Hepatocyte (in vitro differentiated cells): ENCODE measurements around the gene GNAO1. TPM values are rescaled to one million over a fixed set of nuclear protein-coding genes. Genes with fewer than 3 reads are reported as not detected.

Experiments used
- DNase-seq: peaks from one replicate; pipeline ENCODE4 v3.0.0-alpha.2; 2016; ENCODE audit warnings: low spot score
- H2AFZ ChIP-seq: fragments of 200-600 bp; sonication (generic); 2 replicates; pipeline ENCODE4 v1.6.0; 2016; ENCODE audit warnings: antibody characterized with exemption, mild to moderate bottlenecking
- H3K27ac ChIP-seq: fragments of 200-600 bp; sonication (generic); 2 replicates; pipeline ENCODE4 v1.5.1; 2016; ENCODE audit warnings: mild to moderate bottlenecking
- H3K27me3 ChIP-seq: fragments of 200-600 bp; sonication (generic); 2 replicates; pipeline ENCODE4 v1.6.1; 2016
- H3K36me3 ChIP-seq: fragments of 200-600 bp; sonication (generic); replicated peaks from 2 replicates; pipeline ENCODE4 v1.5.1; 2016; ENCODE audit warnings: low read depth; ENCODE audit not compliant: insufficient read depth
- H3K4me1 ChIP-seq: fragments of 200-600 bp; sonication (generic); 2 replicates; pipeline ENCODE4 v1.5.1; 2016; ENCODE audit warnings: mild to moderate bottlenecking, moderate library complexity; ENCODE audit not compliant: insufficient read depth
- H3K4me2 ChIP-seq: fragments of 200-600 bp; sonication (generic); 2 replicates; pipeline ENCODE4 v1.6.0; 2016
- H3K4me3 ChIP-seq: fragments of 200-600 bp; sonication (generic); 2 replicates; pipeline ENCODE4 v1.5.1; 2016; ENCODE audit warnings: mild to moderate bottlenecking
- H3K79me2 ChIP-seq: fragments of 200-600 bp; sonication (generic); 2 replicates; pipeline ENCODE4 v1.6.0; 2017; ENCODE audit warnings: mild to moderate bottlenecking
- H3K9me2 ChIP-seq: fragments of 200-600 bp; sonication (generic); replicated peaks from 2 replicates; pipeline ENCODE4 v1.6.0; 2017; ENCODE audit warnings: mild to moderate bottlenecking; ENCODE audit not compliant: insufficient read depth
- H3K9me3 ChIP-seq: fragments of 200-600 bp; sonication (generic); 2 replicates; pipeline ENCODE4 v1.5.1; 2016; ENCODE audit warnings: low read depth, mild to moderate bottlenecking
- H4K20me1 ChIP-seq: fragments of 200-600 bp; sonication (generic); 2 replicates; pipeline ENCODE4 v1.6.0; 2016; ENCODE audit warnings: mild to moderate bottlenecking; ENCODE audit not compliant: insufficient read depth, poor library complexity, severe bottlenecking
- EZH2 ChIP-seq: fragments of 200-600 bp; sonication (generic); IDR thresholded peaks from 2 replicates; pipeline ENCODE4 v1.6.1; 2016; ENCODE audit warnings: antibody characterized with exemption, mild to moderate bottlenecking, borderline replicate concordance
- EZH2phosphoT487 ChIP-seq: fragments of 200-600 bp; sonication (generic); IDR thresholded peaks from one replicate; pipeline ENCODE4 v1.6.1; 2018; ENCODE audit warnings: antibody characterized with exemption, mild to moderate bottlenecking, low read depth, moderate library complexity; ENCODE audit not compliant: unreplicated experiment, severe bottlenecking
- WGBS: methylation state at CpG from one replicate; pipeline ENCODE4 v1.1.6; 2016; ENCODE audit warnings: low lambda C conversion rate; ENCODE audit errors: missing lambda C conversion rate; 5-methylcytosine and 5-hydroxymethylcytosine counted together
- polyA plus RNA-seq: library from polyadenylated mRNA; unstranded; fragments of >200 nt; fragmentation: Nextera tagmentation; extraction: Ambion mirVana; gene quantifications from 2 replicates; pipeline ENCODE4 v1.2.1, GENCODE V29; 2016
- total RNA-seq: library from RNA; depleted of rRNA; stranded (reverse); fragments of >200 nt; gene quantifications from 2 replicates; pipeline ENCODE4 v1.2.3, GENCODE V29; 2014
- TF ChIP-seq, protein P1 (sequence below): fragments of 200-600 bp; sonication (generic); IDR thresholded peaks from 2 replicates; pipeline ENCODE4 v1.5.1; 2016; ENCODE audit warnings: antibody characterized with exemption, mild to moderate bottlenecking; ENCODE audit not compliant: poor library complexity

GNAO1 gene
- total and polyA plus RNA-seq, 2 experiments from 2014 or later = 0.77 to 2.2 TPM

DNA sequence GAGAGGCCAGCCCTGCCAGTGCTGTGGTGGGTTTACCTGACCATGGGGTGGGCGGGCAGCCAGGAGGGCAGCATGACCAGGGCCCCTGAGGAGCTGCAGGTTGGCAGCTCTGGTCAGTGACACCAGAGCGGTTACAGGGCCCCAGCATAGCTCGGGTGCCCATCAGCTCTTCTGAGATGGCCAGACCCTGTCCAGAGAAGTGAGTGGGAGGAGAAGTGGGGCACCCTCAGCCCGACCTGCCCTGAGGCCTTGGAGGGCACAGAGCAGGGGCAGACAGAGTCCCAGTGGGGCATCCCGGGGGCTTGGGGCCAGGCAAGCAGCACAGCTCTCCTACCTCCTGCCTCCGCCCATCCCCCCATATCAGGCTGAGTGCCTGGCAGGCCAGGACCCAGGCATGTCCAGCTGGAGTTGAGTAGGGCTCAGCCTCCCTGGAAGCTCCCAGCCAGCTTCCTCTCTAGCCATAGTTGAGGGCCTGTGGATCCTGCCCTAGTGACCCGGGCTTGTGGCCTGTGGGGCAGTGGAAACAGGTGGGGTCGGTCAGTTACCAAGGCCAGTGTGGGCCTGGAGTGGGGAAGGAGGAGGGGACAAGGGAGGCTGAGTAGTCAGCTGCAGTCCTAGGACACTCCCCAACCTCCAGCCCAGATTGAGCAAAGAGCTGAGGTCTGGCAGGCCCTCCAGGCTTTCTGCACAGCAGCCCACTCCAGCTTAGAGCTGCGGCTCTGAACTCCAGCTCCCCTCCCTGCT, 150.5 kb downstream of the GNAO1 start:
- Histone ChIP-seq H3K4me3 (no peak overlapping the region), H3K9me2 (no peaks in the 10 kb centered on the region), H3K4me1 (no peaks in the 10 kb centered on the region), H3K36me3 (no peaks in the 10 kb centered on the region), H4K20me1 (no peaks in the 10 kb centered on the region), H3K9me3 (no peaks in the 10 kb centered on the region), H2AFZ (no peak overlapping the region), H3K4me2 (no peak overlapping the region), H3K27ac (no peak overlapping the region), H3K79me2 (no peaks in the 10 kb centered on the region), H3K27me3 (no peaks in the 10 kb centered on the region)
- 71% methylated on average over 9 of the region's 9 CpGs for WGBS
- DNase-seq = no peak
- TF ChIP-seq EZH2 (no peak), EZH2phosphoT487 (no peak)
- TF ChIP-seq, protein P1, sequence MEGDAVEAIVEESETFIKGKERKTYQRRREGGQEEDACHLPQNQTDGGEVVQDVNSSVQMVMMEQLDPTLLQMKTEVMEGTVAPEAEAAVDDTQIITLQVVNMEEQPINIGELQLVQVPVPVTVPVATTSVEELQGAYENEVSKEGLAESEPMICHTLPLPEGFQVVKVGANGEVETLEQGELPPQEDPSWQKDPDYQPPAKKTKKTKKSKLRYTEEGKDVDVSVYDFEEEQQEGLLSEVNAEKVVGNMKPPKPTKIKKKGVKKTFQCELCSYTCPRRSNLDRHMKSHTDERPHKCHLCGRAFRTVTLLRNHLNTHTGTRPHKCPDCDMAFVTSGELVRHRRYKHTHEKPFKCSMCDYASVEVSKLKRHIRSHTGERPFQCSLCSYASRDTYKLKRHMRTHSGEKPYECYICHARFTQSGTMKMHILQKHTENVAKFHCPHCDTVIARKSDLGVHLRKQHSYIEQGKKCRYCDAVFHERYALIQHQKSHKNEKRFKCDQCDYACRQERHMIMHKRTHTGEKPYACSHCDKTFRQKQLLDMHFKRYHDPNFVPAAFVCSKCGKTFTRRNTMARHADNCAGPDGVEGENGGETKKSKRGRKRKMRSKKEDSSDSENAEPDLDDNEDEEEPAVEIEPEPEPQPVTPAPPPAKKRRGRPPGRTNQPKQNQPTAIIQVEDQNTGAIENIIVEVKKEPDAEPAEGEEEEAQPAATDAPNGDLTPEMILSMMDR = no peak

DNA sequence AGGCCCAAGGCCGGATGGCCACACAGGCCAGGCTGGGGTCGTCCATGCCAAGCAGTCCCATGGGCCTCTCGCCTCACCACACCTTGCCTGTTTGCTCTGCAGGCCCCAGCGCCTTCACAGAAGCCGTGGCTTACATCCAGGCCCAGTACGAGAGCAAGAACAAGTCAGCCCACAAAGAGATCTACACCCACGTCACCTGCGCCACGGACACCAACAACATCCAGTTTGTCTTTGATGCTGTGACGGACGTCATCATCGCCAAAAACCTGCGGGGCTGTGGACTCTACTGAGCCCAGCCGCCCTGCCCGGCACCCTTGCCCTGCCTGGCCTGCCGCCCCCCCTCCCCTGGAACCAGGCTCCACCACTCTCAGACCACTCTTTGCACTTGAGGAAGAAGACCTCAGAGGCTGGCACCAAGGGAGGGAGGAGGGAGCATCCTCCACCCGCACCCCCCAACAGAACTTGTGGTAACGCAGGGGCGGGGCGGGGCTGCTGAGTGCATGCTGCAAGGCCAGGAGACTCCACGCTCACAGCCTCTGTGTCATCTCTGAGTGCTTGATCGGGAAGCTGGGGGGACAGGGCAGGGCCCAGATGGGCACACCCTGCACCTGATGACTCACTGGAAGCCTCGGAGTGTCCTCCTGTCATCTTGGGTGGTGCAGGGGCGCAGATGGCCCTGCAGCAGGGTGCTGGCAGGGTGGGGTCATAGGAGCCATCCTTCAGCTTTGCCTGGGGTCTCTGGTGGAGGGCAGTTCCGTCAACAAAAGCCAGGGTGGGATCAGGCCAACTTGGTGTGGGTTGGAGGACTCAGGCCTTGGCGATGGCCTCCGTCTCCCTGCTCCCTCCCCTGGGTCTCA, 152.6 kb downstream of the GNAO1 start:
- Histone ChIP-seq H3K27me3 (no peaks in the 10 kb centered on the region), H3K36me3 (no peaks in the 10 kb centered on the region), H3K79me2 (no peaks in the 10 kb centered on the region), H3K27ac (no peak overlapping the region), H2AFZ (no peak overlapping the region), H3K4me3 (no peak overlapping the region), H3K9me2 (no peaks in the 10 kb centered on the region), H3K9me3 (no peaks in the 10 kb centered on the region), H4K20me1 (no peaks in the 10 kb centered on the region), H3K4me2 (no peak overlapping the region), H3K4me1 (no peaks in the 10 kb centered on the region)
- 94% methylated on average over 26 of the region's 27 CpGs for WGBS
- DNase-seq = no peak
- TF ChIP-seq, protein P1 = no peak
- TF ChIP-seq EZH2 (no peak), EZH2phosphoT487 (no peak)

DNA sequence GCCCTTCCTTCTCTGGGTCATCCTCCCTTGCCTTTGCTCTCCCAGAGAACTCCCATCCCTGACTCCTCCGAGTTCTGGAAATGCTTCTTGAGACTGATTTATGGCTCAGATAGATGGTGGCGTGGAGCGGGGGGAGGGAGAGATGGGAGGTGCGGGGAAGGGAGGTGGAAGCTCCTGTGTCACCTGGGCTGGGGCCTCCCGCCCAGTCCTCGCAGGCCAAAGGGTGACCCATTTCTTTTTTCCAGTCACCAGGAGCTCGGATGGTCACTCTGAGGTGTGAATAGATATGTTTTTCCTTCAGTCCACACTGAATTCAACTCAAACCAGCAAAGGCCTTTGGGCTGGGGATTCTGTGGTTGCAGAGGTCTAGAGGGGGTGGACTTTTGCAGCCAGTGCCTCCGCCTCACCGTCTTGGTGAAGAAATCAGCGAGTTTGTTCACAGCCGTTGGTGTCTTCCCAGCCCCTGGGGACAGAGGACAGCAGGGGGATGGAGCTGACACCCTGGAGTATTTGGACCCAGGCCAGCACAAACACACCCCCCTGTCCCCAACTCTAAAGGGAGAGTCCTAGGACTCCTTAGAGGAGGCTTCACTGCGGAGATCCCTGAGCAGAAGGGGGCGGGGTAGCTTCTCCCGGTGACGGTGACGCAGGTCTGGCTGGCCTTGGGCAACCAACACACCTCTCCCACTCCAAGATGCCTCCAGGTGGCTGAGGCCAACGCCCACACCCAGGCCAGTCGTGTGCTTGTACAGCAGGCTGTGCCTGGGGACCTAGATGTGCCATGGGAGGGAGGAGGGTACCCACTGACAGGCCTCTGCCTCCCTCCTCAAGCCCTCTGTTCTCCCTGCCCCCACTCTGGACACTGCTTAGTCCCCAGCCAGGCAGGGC, 153.5 kb downstream of the GNAO1 start:
- 71% methylated on average over 18 of the region's 18 CpGs for WGBS
- H3K27ac ChIP-seq = no peak overlapping the region
- H3K4me2 ChIP-seq = no peak overlapping the region

More for the DNA sequence above, 153.5 kb downstream of the GNAO1 start:
- H2AFZ ChIP-seq = no peak overlapping the region
- no peaks in the 10 kb centered on the region for H3K79me2 ChIP-seq
- H3K4me3 ChIP-seq = no peak overlapping the region
- no peaks in the 10 kb centered on the region for H4K20me1 ChIP-seq
- no peaks in the 10 kb centered on the region for H3K9me2 ChIP-seq
- no peaks in the 10 kb centered on the region for H3K4me1 ChIP-seq
- TF ChIP-seq, protein P1 = no peak
- TF ChIP-seq EZH2phosphoT487 (no peak), EZH2 (no peak)
- DNase-seq = no peak
- H3K9me3 ChIP-seq = no peaks in the 10 kb centered on the region
- no peaks in the 10 kb centered on the region for H3K27me3 ChIP-seq
- H3K36me3 ChIP-seq = no peaks in the 10 kb centered on the region
